HepG2 (cell line): ENCODE results near the gene CSDE1. TPM values are rescaled to one million over a fixed set of nuclear protein-coding genes. Genes with fewer than 3 reads are reported as not detected.

Source experiments
- ADNP ChIP-seq: sonication (generic); formaldehyde crosslinking; IDR thresholded peaks from 2 replicates; pipeline ENCODE4 v1.4.0; 2020; ENCODE audit warnings: missing genetic modification reagents
- AHR ChIP-seq: IDR thresholded peaks from 2 replicates; pipeline ENCODE4 v1.6.1; 2018; ENCODE audit warnings: missing genetic modification reagents, missing compliant biosample characterization
- FOSL1 ChIP-seq: sonication (generic); formaldehyde crosslinking; IDR thresholded peaks from 2 replicates; pipeline ENCODE4 v1.9.0; 2021; ENCODE audit warnings: missing genetic modification reagents, borderline replicate concordance
- MAZ ChIP-seq, 2 experiments: sonication (generic) in 1 of 2; formaldehyde crosslinking in 1 of 2; IDR thresholded peaks; 2 replicates each; pipeline versions ENCODE4 v1.5.0 to v1.6.1; 2012 to 2020; ENCODE audit warnings: low read depth in 2 of 2, mild to moderate bottlenecking in 2 of 2, borderline replicate concordance in 1 of 2, improper control_type of control experiment in 1 of 2, low read length in 1 of 2, missing genetic modification reagents in 1 of 2, moderate library complexity in 1 of 2
- RAD21 ChIP-seq: fragments of 450-650 bp; formaldehyde crosslinking; IDR thresholded peaks from 2 replicates; pipeline ENCODE4 v1.5.0; 2020; ENCODE audit warnings: mild to moderate bottlenecking
- REXO4 ChIP-seq: sonication (generic); formaldehyde crosslinking; IDR thresholded peaks from 2 replicates; pipeline ENCODE4 v1.8.0; 2022; ENCODE audit warnings: missing genetic modification reagents, mild to moderate bottlenecking, borderline replicate concordance
- XBP1 ChIP-seq: sonication (generic); formaldehyde crosslinking; IDR thresholded peaks from 2 replicates; pipeline ENCODE4 v1.5.0; 2020; ENCODE audit warnings: missing genetic modification reagents
- ZBTB38 ChIP-seq: sonication (generic); formaldehyde crosslinking; IDR thresholded peaks from 2 replicates; pipeline ENCODE4 v1.5.1; 2020; ENCODE audit warnings: mild to moderate bottlenecking, missing genetic modification reagents
- ZNF121 ChIP-seq: sonication (generic); formaldehyde crosslinking; IDR thresholded peaks from 2 replicates; pipeline ENCODE4 v1.5.0; 2020; ENCODE audit warnings: mild to moderate bottlenecking, missing genetic modification reagents
- ZNF350 ChIP-seq: sonication (generic); formaldehyde crosslinking; IDR thresholded peaks from 2 replicates; pipeline ENCODE4 v1.4.0; 2020; ENCODE audit warnings: mild to moderate bottlenecking, low read depth, missing genetic modification reagents, borderline replicate concordance
- ZNF382 ChIP-seq: sonication (generic); formaldehyde crosslinking; IDR thresholded peaks from 2 replicates; pipeline ENCODE4 v1.5.0; 2020; ENCODE audit warnings: missing genetic modification reagents, mild to moderate bottlenecking, borderline replicate concordance
- ZNF546 ChIP-seq: sonication (generic); formaldehyde crosslinking; conservative IDR thresholded peaks from 2 replicates; pipeline ENCODE4 v1.8.1; 2023; ENCODE audit warnings: mild to moderate bottlenecking, missing genetic modification reagents
- polyA plus RNA-seq, 8 experiments: library from polyadenylated mRNA; depleted of rRNA in 3 of 8; stranded (reverse) in 7 of 8; unstranded in 1 of 8; fragments of >200 nt; fragmentation: Illumina TruSeq in 4 of 8; extraction: Trizol in 4 of 8; gene quantifications; 2 replicates each; pipeline versions ENCODE4 v1.2.1 to v1.2.3, GENCODE V29; 2011 to 2016; ENCODE audit warnings: low read depth in 4 of 8, missing spikeins in 1 of 8, mixed read lengths in 1 of 8; ENCODE audit not compliant: insufficient read depth in 1 of 8
- total RNA-seq, 5 experiments: library from RNA; depleted of rRNA; stranded (reverse); fragments of >200 nt; fragmentation: Illumina TruSeq; extraction: Trizol; gene quantifications; 2 replicates each; pipeline ENCODE4 v1.2.3, GENCODE V29; 2016; ENCODE audit warnings: low read depth in 1 of 5
- TF ChIP-seq, protein P1 (sequence below): sonication (generic); formaldehyde crosslinking; IDR thresholded peaks from 2 replicates; pipeline ENCODE4 v1.5.0; 2020; ENCODE audit warnings: missing genetic modification reagents
- TF ChIP-seq, protein P2 (sequence below): sonication (generic); formaldehyde crosslinking; conservative IDR thresholded peaks from 2 replicates; pipeline ENCODE4 v1.4.0; 2020; ENCODE audit warnings: missing genetic modification reagents
- TF ChIP-seq, protein P3 (sequence below): sonication (generic); formaldehyde crosslinking; IDR thresholded peaks from 2 replicates; pipeline ENCODE4 v1.4.0; 2020; ENCODE audit warnings: missing genetic modification reagents
- TF ChIP-seq, protein P4 (sequence below), 2 experiments: fragments of 450-650 bp in 1 of 2; sonication (generic) in 1 of 2; formaldehyde crosslinking; IDR thresholded peaks; 2 replicates each; pipeline versions ENCODE4 v1.5.0 to v1.8.0; 2020 to 2022; ENCODE audit warnings: mild to moderate bottlenecking in 1 of 2, missing genetic modification reagents in 1 of 2
- TF ChIP-seq, protein P5 (sequence below): sonication (generic); formaldehyde crosslinking; IDR thresholded peaks from 2 replicates; pipeline ENCODE4 v1.4.0; 2020; ENCODE audit warnings: missing genetic modification reagents
- TF ChIP-seq, protein P6 (sequence below): sonication (generic); formaldehyde crosslinking; IDR thresholded peaks from 2 replicates; pipeline ENCODE4 v1.5.0; 2020; ENCODE audit warnings: missing genetic modification reagents

The CSDE1 gene
- total and polyA plus RNA-seq, 2 of the 13 experiments (the other 11 are each of a cell fraction or from before 2014, with no cell fraction given) = 150 to 313 TPM

DNA sequence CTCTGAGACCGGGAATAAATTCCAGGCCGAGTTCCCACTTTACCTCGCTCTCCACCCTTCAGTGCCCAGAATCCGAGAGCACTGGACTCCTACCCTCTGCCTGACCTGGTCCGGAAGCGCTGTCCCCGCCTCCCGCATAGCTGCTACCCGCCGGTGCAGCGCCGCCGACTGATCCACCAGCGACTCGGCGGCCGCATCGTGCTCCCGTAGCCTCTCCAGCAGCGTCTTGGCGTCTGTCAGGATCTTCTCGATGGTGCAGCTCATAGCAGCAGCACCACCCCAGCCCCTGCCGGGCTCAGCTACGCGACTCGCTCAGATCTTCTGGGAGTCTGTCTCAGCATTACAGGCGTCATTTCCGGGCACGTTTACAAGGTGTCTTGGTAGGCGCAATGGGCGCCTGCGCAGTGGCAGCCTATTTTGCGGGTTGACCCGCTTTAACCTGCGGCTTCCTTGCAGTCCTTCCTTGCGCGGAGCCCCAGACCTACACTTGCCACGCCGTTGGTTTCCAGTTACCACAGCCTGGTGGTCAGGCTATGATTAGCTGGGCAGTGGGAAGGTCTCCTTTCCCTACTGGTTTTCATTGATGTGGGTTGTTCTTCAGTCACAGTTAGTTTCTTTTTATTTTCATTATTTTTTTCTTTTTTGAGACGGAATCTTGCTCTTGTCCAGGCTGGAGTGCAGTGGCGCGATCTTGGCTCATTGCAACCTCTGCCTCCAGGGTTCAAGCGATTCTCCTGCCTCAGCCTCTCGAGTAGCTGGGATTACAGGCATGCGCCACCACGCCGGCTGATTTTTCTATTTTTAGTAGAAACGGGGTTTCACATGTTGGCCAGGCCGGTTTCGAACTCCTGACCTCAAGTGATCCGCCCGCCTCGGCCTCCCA, 22.8 kb upstream of the CSDE1 start, which contains the start of gene SIKE1 (continued):
- TF ChIP-seq, protein P1, sequence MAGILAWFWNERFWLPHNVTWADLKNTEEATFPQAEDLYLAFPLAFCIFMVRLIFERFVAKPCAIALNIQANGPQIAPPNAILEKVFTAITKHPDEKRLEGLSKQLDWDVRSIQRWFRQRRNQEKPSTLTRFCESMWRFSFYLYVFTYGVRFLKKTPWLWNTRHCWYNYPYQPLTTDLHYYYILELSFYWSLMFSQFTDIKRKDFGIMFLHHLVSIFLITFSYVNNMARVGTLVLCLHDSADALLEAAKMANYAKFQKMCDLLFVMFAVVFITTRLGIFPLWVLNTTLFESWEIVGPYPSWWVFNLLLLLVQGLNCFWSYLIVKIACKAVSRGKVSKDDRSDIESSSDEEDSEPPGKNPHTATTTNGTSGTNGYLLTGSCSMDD (CRISPR knock-in tag) = no peak
- TF ChIP-seq REXO4 (no peak), MAZ (IDR thresholded peaks at IDR 0.05; ENCODE audit: borderline replicate concordance, low read depth, low read length) (no peak), MAZ (CRISPR knock-in tag; IDR thresholded peaks at IDR 0.05; ENCODE audit: low read depth) (peak; percentile 71; the same call in 1 of the 2 replicates), RAD21 (CRISPR knock-in tag) (no peak), FOSL1 (CRISPR knock-in tag) (no peak), ZNF382 (CRISPR knock-in tag) (no peak), ZNF350 (CRISPR knock-in tag) (peak; percentile 84; the same call in 1 of the 2 replicates), XBP1 (no peak), ZNF121 (CRISPR knock-in tag) (no peak; the same call in 1 of the 2 replicates), ZBTB38 (CRISPR knock-in tag) (peak; percentile 66), ZNF546 (CRISPR knock-in tag) (0 out of 2 replicates have a peak, but pooled peaks have one; percentile 69), AHR (CRISPR knock-in tag) (no peak), ADNP (no peak)
- TF ChIP-seq, protein P2, sequence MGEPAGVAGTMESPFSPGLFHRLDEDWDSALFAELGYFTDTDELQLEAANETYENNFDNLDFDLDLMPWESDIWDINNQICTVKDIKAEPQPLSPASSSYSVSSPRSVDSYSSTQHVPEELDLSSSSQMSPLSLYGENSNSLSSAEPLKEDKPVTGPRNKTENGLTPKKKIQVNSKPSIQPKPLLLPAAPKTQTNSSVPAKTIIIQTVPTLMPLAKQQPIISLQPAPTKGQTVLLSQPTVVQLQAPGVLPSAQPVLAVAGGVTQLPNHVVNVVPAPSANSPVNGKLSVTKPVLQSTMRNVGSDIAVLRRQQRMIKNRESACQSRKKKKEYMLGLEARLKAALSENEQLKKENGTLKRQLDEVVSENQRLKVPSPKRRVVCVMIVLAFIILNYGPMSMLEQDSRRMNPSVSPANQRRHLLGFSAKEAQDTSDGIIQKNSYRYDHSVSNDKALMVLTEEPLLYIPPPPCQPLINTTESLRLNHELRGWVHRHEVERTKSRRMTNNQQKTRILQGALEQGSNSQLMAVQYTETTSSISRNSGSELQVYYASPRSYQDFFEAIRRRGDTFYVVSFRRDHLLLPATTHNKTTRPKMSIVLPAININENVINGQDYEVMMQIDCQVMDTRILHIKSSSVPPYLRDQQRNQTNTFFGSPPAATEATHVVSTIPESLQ = peak; percentile 57; the same call in 1 of the 2 replicates
- TF ChIP-seq, protein P3, sequence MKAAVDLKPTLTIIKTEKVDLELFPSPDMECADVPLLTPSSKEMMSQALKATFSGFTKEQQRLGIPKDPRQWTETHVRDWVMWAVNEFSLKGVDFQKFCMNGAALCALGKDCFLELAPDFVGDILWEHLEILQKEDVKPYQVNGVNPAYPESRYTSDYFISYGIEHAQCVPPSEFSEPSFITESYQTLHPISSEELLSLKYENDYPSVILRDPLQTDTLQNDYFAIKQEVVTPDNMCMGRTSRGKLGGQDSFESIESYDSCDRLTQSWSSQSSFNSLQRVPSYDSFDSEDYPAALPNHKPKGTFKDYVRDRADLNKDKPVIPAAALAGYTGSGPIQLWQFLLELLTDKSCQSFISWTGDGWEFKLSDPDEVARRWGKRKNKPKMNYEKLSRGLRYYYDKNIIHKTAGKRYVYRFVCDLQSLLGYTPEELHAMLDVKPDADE (CRISPR knock-in tag) = no peak
- TF ChIP-seq, protein P4, sequence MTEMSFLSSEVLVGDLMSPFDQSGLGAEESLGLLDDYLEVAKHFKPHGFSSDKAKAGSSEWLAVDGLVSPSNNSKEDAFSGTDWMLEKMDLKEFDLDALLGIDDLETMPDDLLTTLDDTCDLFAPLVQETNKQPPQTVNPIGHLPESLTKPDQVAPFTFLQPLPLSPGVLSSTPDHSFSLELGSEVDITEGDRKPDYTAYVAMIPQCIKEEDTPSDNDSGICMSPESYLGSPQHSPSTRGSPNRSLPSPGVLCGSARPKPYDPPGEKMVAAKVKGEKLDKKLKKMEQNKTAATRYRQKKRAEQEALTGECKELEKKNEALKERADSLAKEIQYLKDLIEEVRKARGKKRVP (CRISPR knock-in tag; IDR thresholded peaks at IDR 0.05) = no peak; a peak in 1 of 4 replicates
- TF ChIP-seq, protein P5, sequence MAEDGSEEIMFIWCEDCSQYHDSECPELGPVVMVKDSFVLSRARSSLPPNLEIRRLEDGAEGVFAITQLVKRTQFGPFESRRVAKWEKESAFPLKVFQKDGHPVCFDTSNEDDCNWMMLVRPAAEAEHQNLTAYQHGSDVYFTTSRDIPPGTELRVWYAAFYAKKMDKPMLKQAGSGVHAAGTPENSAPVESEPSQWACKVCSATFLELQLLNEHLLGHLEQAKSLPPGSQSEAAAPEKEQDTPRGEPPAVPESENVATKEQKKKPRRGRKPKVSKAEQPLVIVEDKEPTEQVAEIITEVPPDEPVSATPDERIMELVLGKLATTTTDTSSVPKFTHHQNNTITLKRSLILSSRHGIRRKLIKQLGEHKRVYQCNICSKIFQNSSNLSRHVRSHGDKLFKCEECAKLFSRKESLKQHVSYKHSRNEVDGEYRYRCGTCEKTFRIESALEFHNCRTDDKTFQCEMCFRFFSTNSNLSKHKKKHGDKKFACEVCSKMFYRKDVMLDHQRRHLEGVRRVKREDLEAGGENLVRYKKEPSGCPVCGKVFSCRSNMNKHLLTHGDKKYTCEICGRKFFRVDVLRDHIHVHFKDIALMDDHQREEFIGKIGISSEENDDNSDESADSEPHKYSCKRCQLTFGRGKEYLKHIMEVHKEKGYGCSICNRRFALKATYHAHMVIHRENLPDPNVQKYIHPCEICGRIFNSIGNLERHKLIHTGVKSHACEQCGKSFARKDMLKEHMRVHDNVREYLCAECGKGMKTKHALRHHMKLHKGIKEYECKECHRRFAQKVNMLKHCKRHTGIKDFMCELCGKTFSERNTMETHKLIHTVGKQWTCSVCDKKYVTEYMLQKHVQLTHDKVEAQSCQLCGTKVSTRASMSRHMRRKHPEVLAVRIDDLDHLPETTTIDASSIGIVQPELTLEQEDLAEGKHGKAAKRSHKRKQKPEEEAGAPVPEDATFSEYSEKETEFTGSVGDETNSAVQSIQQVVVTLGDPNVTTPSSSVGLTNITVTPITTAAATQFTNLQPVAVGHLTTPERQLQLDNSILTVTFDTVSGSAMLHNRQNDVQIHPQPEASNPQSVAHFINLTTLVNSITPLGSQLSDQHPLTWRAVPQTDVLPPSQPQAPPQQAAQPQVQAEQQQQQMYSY (CRISPR knock-in tag) = no peak; the same call in 1 of the 2 replicates
- TF ChIP-seq, protein P6, sequence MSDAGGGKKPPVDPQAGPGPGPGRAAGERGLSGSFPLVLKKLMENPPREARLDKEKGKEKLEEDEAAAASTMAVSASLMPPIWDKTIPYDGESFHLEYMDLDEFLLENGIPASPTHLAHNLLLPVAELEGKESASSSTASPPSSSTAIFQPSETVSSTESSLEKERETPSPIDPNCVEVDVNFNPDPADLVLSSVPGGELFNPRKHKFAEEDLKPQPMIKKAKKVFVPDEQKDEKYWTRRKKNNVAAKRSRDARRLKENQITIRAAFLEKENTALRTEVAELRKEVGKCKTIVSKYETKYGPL (CRISPR knock-in tag) = no peak
